Chondrocyte (in vitro differentiated cells): ENCODE data around the gene RPLP2. TPM values are rescaled to one million over a fixed set of nuclear protein-coding genes. Genes with fewer than 3 reads are reported as not detected.

Experiments used
- DNase-seq: peaks from one replicate; pipeline ENCODE4 v3.0.0; 2021; ENCODE audit warnings: mixed read lengths, low spot score
- H3K27ac Mint-ChIP-seq: one replicate; pipeline ENCODE4 v1.8.0; 2021; ENCODE audit warnings: mild to moderate bottlenecking, moderate library complexity, mixed read lengths; ENCODE audit not compliant: unreplicated experiment
- H3K27me3 Mint-ChIP-seq: 2 replicates; pipeline ENCODE4 v1.8.0; 2021; ENCODE audit warnings: low read depth, mixed read lengths
- H3K36me3 Mint-ChIP-seq: 2 replicates; pipeline ENCODE4 v1.8.0; 2021; ENCODE audit warnings: low read depth, mixed read lengths
- H3K4me1 Mint-ChIP-seq: 2 replicates; pipeline ENCODE4 v1.8.0; 2021; ENCODE audit warnings: low read depth, mild to moderate bottlenecking, mixed read lengths
- H3K4me3 Mint-ChIP-seq: one replicate; pipeline ENCODE4 v1.8.0; 2021; ENCODE audit warnings: mild to moderate bottlenecking, moderate library complexity, mixed read lengths; ENCODE audit not compliant: unreplicated experiment
- H3K9me3 Mint-ChIP-seq: 2 replicates; pipeline ENCODE4 v1.8.0; 2021; ENCODE audit warnings: low read depth, mixed read lengths
- total RNA-seq: library from RNA; stranded (reverse); gene quantifications from 3 replicates; pipeline ENCODE4 v1.2.1, GENCODE V29; 2021
- TF ChIP-seq, protein P1 (sequence below): fragments of 200-600 bp; sonication (generic); IDR thresholded peaks from 2 replicates; pipeline ENCODE4 v1.5.0; 2021; ENCODE audit warnings: antibody characterized with exemption, mild to moderate bottlenecking, moderate library complexity

The RPLP2 gene
- total RNA-seq, 1 donor from 2014 or later, result 1,171 TPM

DNA sequence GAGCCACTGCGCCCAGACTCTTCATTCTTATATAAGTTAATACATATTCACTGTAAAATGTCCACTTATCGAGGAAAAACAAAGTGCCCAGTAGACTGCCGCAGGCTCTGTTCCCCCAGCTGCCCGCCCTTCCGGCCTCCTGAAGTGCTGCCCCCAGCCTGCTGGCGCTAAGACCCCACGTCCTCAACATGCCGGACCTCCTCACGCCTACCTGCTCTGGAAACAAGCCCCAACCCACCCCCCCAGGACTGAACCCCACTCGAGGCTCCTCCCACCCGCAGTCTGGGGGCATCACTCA, 33.6 kb upstream of the RPLP2 start:
- peak overlapping the region; percentile 83 for H3K4me3 Mint-ChIP-seq
- H3K4me1 Mint-ChIP-seq, result peaks cover 34% of the 10 kb centered on the region
- TF ChIP-seq, protein P1, sequence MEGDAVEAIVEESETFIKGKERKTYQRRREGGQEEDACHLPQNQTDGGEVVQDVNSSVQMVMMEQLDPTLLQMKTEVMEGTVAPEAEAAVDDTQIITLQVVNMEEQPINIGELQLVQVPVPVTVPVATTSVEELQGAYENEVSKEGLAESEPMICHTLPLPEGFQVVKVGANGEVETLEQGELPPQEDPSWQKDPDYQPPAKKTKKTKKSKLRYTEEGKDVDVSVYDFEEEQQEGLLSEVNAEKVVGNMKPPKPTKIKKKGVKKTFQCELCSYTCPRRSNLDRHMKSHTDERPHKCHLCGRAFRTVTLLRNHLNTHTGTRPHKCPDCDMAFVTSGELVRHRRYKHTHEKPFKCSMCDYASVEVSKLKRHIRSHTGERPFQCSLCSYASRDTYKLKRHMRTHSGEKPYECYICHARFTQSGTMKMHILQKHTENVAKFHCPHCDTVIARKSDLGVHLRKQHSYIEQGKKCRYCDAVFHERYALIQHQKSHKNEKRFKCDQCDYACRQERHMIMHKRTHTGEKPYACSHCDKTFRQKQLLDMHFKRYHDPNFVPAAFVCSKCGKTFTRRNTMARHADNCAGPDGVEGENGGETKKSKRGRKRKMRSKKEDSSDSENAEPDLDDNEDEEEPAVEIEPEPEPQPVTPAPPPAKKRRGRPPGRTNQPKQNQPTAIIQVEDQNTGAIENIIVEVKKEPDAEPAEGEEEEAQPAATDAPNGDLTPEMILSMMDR, result no peak
- H3K36me3 Mint-ChIP-seq, result no peaks in the 10 kb centered on the region
- H3K9me3 Mint-ChIP-seq, result no peaks in the 10 kb centered on the region
- H3K27ac Mint-ChIP-seq, result peak overlapping the region; percentile 89
- no peaks in the 10 kb centered on the region for H3K27me3 Mint-ChIP-seq
- peak; percentile 72 for DNase-seq

DNA sequence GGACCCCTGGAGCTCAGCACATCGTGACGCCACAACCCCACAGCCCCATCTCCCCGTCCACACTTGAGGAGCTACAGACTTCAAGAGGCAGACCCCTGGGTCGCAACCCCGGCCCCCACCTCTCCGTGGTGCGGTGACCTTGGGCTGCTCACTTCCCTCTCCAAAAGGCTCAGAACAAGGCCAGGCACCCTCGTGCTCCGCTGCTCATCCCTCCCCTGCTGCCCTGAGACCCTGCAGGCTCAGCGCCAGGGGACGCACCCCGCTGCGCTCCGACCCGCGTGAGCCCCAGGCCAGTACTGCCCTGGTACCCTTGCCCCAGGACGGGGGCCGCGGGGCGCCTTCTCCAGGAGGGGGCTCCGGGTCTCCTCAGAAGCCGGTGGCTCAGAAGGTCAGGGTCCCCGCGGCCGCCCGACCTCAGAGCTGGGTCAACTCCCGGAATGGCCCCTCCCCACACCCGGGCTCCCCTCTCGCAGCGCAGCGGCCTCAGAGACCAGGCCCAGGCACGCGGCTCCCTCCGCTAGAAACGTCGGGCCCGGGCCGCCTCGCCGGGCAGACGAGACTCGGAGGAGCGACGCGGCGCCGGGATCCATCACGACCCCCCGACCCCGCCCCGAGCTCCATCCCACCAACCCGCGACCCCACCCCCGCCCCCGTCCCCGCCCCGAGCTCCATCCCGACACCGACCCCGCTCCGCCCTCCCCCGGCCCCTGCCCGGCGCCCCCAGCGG, 33.0 kb upstream of the RPLP2 start:
- peaks cover 38% of the 10 kb centered on the region for H3K4me1 Mint-ChIP-seq
- H3K4me3 Mint-ChIP-seq, result peak overlapping the region; percentile 83
- H3K9me3 Mint-ChIP-seq, result no peaks in the 10 kb centered on the region
- peak overlapping the region; percentile 89 for H3K27ac Mint-ChIP-seq
- DNase-seq, result peak; percentile 88
- TF ChIP-seq, protein P1, result no peak
- no peaks in the 10 kb centered on the region for H3K36me3 Mint-ChIP-seq
- no peaks in the 10 kb centered on the region for H3K27me3 Mint-ChIP-seq

DNA sequence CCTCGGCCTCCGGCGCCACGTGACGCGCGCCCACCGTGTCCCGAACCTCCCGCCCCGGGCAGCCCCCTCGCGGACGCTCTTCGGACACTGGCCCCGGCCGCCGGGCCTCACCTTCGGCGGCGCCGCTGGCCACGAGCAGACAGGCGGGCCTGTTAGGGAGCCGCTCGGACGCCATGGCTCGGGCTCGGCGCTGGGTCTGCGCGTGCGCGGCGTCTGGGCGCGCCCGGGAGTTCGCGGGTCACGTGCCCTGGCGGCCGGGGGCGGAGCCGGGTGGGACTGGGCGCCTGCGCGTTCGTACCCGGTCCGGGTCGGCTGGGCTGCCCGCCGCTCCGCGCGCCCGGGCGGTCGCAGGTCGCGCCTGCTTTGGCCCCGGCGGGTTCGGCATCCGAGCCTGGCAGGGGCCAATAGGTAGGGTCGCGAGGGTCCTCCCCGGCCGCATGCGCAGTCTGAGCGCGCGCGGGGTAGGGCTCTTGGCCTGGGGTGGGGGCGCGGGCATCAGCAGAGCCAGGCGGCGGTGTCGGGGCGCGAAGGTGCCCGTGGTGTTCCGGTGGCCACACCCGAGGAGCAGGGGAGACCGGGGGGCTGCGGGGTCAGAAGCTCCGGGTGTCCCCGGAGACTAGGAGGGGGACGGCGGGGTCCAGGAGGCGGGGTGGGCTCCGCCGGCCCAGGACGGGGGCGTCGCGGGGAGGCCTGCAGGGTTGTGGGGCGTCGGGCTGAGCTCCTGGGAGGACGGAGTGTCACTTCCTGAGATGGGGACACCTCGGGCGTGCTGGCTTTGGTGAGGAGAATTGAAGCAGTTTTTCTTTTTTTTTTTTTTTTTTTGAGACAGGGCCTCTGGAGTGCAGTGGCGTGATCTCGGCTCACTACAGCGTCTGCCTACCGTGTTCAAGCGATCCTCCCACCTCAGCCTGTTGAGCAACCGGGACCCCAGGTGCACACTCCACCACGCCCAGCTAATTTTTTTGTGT, 32.2 kb upstream of the RPLP2 start, which contains the start of gene GATD1:
Gene GATD1 (minus strand): TSS at position 200 of the 968 bp plus-strand sequence. CDS start 25 bp downstream, at position 175.
- H3K27me3 Mint-ChIP-seq, result no peaks in the 10 kb centered on the region
- H3K9me3 Mint-ChIP-seq, result no peaks in the 10 kb centered on the region
- peak within 1 kb of the TSS; percentile 89 for H3K27ac Mint-ChIP-seq
- peak; percentile 95 for DNase-seq
- TF ChIP-seq, protein P1, result no peak
- peaks cover 38% of the 10 kb centered on the region for H3K4me1 Mint-ChIP-seq
- H3K4me3 Mint-ChIP-seq, result peak within 1 kb of the TSS; percentile 83
- no peaks in the 10 kb centered on the region for H3K36me3 Mint-ChIP-seq

DNA sequence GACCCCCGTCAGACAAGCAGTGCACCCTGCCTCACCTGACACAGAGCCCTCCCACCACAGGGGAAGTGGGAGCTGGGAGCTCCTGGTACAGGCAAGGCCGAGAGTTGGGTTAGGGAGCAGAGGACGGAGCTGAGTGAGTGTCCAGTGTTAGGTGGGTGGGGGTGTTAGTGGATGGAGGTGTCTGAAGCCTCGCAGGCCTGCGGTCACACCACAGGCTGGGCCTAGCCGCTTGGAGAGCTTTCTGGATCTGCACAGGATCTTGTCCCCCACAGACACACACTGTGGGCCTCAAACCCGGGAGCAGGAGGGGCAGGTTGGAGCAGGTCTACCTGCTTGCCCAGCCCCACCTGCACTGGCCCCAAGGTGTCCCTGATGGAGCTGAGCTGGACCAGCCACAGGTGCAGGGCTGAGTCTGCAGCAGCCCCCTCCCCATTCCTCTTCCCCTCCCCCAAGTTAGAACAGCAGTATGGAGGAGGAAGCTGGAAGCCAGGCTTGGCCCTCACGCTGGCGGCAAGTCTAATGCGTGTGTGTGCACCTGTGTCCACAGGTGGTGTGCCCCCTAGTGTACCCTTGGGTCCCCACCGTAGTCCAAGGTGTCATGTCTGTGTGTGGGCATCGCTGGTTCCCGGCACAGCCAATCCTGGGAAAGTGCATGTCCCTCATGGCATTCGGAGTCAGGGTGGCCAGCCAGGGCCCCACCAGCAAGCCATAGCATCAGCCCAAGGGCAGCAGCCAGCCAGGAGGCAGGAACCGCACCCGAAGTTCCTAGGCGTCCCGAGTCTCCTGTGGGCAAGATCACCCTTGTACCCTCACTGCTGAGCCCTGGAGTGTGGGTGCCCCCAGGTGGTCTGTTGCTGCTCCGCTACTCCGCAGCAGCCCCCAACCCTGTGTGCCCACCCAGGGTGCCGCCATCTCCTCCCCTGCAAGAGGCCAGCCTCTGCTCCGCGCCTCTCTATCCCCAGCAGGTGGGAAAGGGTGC, 30.5 kb upstream of the RPLP2 start:
- no peaks in the 10 kb centered on the region for H3K27me3 Mint-ChIP-seq
- H3K36me3 Mint-ChIP-seq, result peaks cover 3% of the 10 kb centered on the region
- TF ChIP-seq, protein P1, result no peak
- DNase-seq, result no peak
- H3K4me1 Mint-ChIP-seq, result peaks cover 51% of the 10 kb centered on the region
- peak overlapping the region; percentile 16 for H3K4me3 Mint-ChIP-seq
- no peaks in the 10 kb centered on the region for H3K9me3 Mint-ChIP-seq
- H3K27ac Mint-ChIP-seq, result no peak overlapping the region
